GM23338 (cell line): ENCODE results near the gene SPATA31E1. TPM values are rescaled to one million over a fixed set of nuclear protein-coding genes. Genes with fewer than 3 reads are reported as not detected.

Experiments used
- ATAC-seq: fragments of 200-7000 bp; cut with Tn5 transposase; 3 replicates; pipeline ENCODE4 v1.9.1; 2020
- DNase-seq: peaks from one replicate; pipeline ENCODE4 v3.0.0-alpha.2; 2015; ENCODE audit warnings: low spot score
- H2AFZ ChIP-seq: fragments of 200-600 bp; sonication (generic); 2 replicates; pipeline ENCODE4 v1.8.0; 2016; ENCODE audit warnings: antibody characterized with exemption, mild to moderate bottlenecking, moderate library complexity
- H3F3A ChIP-seq: fragments of 200-600 bp; sonication (generic); replicated peaks from 2 replicates; pipeline ENCODE4 v1.8.0; 2017; ENCODE audit warnings: antibody characterized with exemption, mixed run types, low read depth
- H3K27ac ChIP-seq: fragments of 200-600 bp; sonication (generic); 2 replicates; pipeline ENCODE4 v1.6.1; 2016; ENCODE audit warnings: low read depth
- H3K27me3 ChIP-seq: fragments of 200-600 bp; sonication (generic); 2 replicates; pipeline ENCODE4 v1.8.0; 2016; ENCODE audit warnings: mild to moderate bottlenecking, mixed run types, moderate library complexity; ENCODE audit not compliant: insufficient read depth
- H3K36me3 ChIP-seq: fragments of 200-600 bp; sonication (generic); 2 replicates; pipeline ENCODE4 v1.8.0; 2016; ENCODE audit warnings: mild to moderate bottlenecking; ENCODE audit not compliant: insufficient read depth
- H3K4me1 ChIP-seq: fragments of 200-600 bp; sonication (generic); 2 replicates; pipeline ENCODE4 v1.8.0; 2016; ENCODE audit warnings: mild to moderate bottlenecking, moderate library complexity; ENCODE audit not compliant: insufficient read depth
- H3K4me2 ChIP-seq: fragments of 200-600 bp; sonication (generic); 2 replicates; pipeline ENCODE4 v1.7.1; 2017; ENCODE audit warnings: mixed run types
- H3K4me3 ChIP-seq: fragments of 200-600 bp; sonication (generic); 2 replicates; pipeline ENCODE4 v1.6.1; 2016; ENCODE audit warnings: mixed run types
- H3K79me2 ChIP-seq: fragments of 200-600 bp; sonication (generic); replicated peaks from 2 replicates; pipeline ENCODE4 v1.8.0; 2017; ENCODE audit warnings: mild to moderate bottlenecking; ENCODE audit not compliant: insufficient read depth
- H3K9me2 ChIP-seq: fragments of 200-600 bp; sonication (generic); 2 replicates; pipeline ENCODE4 v1.8.0; 2017; ENCODE audit not compliant: insufficient read depth
- H4K20me1 ChIP-seq: fragments of 200-600 bp; sonication (generic); replicated peaks from 2 replicates; pipeline ENCODE4 v1.8.0; 2017; ENCODE audit warnings: mild to moderate bottlenecking; ENCODE audit not compliant: insufficient read depth
- H3K27ac Mint-ChIP-seq: 2 replicates; pipeline ENCODE4 v1.8.0; 2020; ENCODE audit warnings: inconsistent platforms, mild to moderate bottlenecking, moderate library complexity, mixed read lengths
- H3K27me3 Mint-ChIP-seq: 3 replicates; pipeline ENCODE4 v1.8.0; 2022; ENCODE audit warnings: low read depth, mild to moderate bottlenecking, moderate library complexity, mixed read lengths, inconsistent platforms; ENCODE audit not compliant: insufficient read depth, poor library complexity
- H3K36me3 Mint-ChIP-seq: 3 replicates; pipeline ENCODE4 v1.8.0; 2021; ENCODE audit warnings: low read depth, mild to moderate bottlenecking, inconsistent platforms, moderate library complexity, mixed read lengths
- H3K4me1 Mint-ChIP-seq: 3 replicates; pipeline ENCODE4 v1.8.0; 2020; ENCODE audit warnings: mild to moderate bottlenecking, inconsistent platforms, mixed read lengths
- H3K4me3 Mint-ChIP-seq: 3 replicates; pipeline ENCODE4 v1.8.0; 2021; ENCODE audit warnings: moderate library complexity, mild to moderate bottlenecking, inconsistent platforms, mixed read lengths
- H3K9me3 Mint-ChIP-seq: 3 replicates; pipeline ENCODE4 v1.8.0; 2020; ENCODE audit warnings: moderate library complexity, mild to moderate bottlenecking, inconsistent platforms, mixed read lengths
- CREB1 ChIP-seq: fragments of 250-450 bp; sonication (Bioruptor Pico); IDR thresholded peaks from 2 replicates; pipeline ENCODE4 v1.5.0; 2020; ENCODE audit warnings: low read depth, mild to moderate bottlenecking, moderate library complexity
- ETS1 ChIP-seq: IDR thresholded peaks from 2 replicates; pipeline ENCODE4 v1.6.1; 2016; ENCODE audit warnings: antibody characterized with exemption
- EZH2phosphoT487 ChIP-seq: fragments of 200-600 bp; sonication (generic); IDR thresholded peaks from one replicate; pipeline ENCODE4 v1.8.1; 2018; ENCODE audit warnings: antibody characterized with exemption; ENCODE audit not compliant: unreplicated experiment
- JUNB ChIP-seq: IDR thresholded peaks from one replicate; pipeline ENCODE4 v1.6.1; 2016; ENCODE audit warnings: antibody characterized with exemption; ENCODE audit not compliant: unreplicated experiment
- NANOG ChIP-seq: IDR thresholded peaks from 2 replicates; pipeline ENCODE4 v1.6.1; 2016; ENCODE audit warnings: antibody characterized with exemption, borderline replicate concordance
- STAT1 ChIP-seq: IDR thresholded peaks from one replicate; pipeline ENCODE4 v1.6.1; 2016; ENCODE audit warnings: antibody characterized with exemption; ENCODE audit not compliant: unreplicated experiment
- ZNF114 ChIP-seq: fragments of 250-450 bp; sonication (Bioruptor Pico); IDR thresholded peaks from 2 replicates; pipeline ENCODE4 v1.5.0; 2020; ENCODE audit warnings: mild to moderate bottlenecking, moderate library complexity
- ZNF331 ChIP-seq: fragments of 250-450 bp; sonication (Bioruptor Pico); IDR thresholded peaks from 2 replicates; pipeline ENCODE4 v1.5.0; 2020; ENCODE audit warnings: low read depth, mild to moderate bottlenecking, moderate library complexity
- ZNF462 ChIP-seq: fragments of 250-450 bp; sonication (Bioruptor Pico); IDR thresholded peaks from 2 replicates; pipeline ENCODE4 v1.5.0; 2020; ENCODE audit warnings: mild to moderate bottlenecking, moderate library complexity
- polyA plus RNA-seq: library from polyadenylated mRNA; unstranded; fragments of >200 nt; fragmentation: Nextera tagmentation; extraction: Ambion mirVana; gene quantifications from 2 replicates; pipeline ENCODE4 v1.2.1, GENCODE V29; 2016
- total RNA-seq: library from RNA; depleted of rRNA; stranded (reverse); fragments of >200 nt; shearing (Covaris generic); gene quantifications from 2 replicates; pipeline ENCODE4 v1.2.3, GENCODE V29; 2014

The SPATA31E1 gene
- total and polyA plus RNA-seq, 2 experiments from 2014 or later = 0.05 TPM; not detected in 1

- TF ChIP-seq ZNF462 (CRISPR knock-in tag) (no peak), CREB1 (no peak), STAT1 (no peak), NANOG (no peak), ETS1 (no peak), EZH2phosphoT487 (no peak), ZNF114 (CRISPR knock-in tag) (no peak)
Measured at GRCh38 chr9:87854580-87854955, 28.1 kb upstream of the SPATA31E1 start (continued).

- Histone ChIP-seq H3F3A (no peaks in the 10 kb centered on the region), H3K4me1 (no peaks in the 10 kb centered on the region), H3K4me3 (no peak overlapping the region), H3K27me3 (no peaks in the 10 kb centered on the region), H4K20me1 (no peaks in the 10 kb centered on the region), H3K36me3 (no peaks in the 10 kb centered on the region), H3K27ac (no peak overlapping the region), H3K9me2 (no peaks in the 10 kb centered on the region), H2AFZ (no peak overlapping the region), H3K79me2 (no peaks in the 10 kb centered on the region), H3K4me2 (no peak overlapping the region)
- DNase-seq (no peak), ATAC-seq (no peak)
- Mint-ChIP-seq H3K4me3 (no peak overlapping the region), H3K27ac (no peak overlapping the region), H3K36me3 (peaks cover 11% of the 10 kb centered on the region), H3K9me3 (peaks cover 29% of the 10 kb centered on the region), H3K4me1 (peaks cover 8% of the 10 kb centered on the region; the same call in 2 of the 3 replicates), H3K27me3 (peaks cover 4% of the 10 kb centered on the region)
- no peak for TF ChIP-seq ZNF331 (CRISPR knock-in tag)
- TF ChIP-seq STAT1 = no peak
- TF ChIP-seq NANOG = no peak
- no peak for TF ChIP-seq JUNB
Measured at GRCh38 chr9:87855061-87855460, 27.6 kb upstream of the SPATA31E1 start.
